Keratinocyte (primary cell): ENCODE measurements around the gene RETREG3. TPM values are rescaled to one million over a fixed set of nuclear protein-coding genes. Genes with fewer than 3 reads are reported as not detected.

Source experiments
- DNase-seq: peaks from one replicate; pipeline ENCODE4 v3.0.0-alpha.2; 2011; ENCODE audit warnings: low read depth, missing footprints, low spot score
- FAIRE-seq: peaks from 2 replicates; lab custom pipeline; 2011; peaks lifted over from hg19 to GRCh38; lab: Jason Lieb, UNC
- H2AFZ ChIP-seq: 2 replicates; pipeline ENCODE4 v1.6.0; 2012; ENCODE audit warnings: low read length, control low read depth, inconsistent platforms; ENCODE audit not compliant: control insufficient read depth
- H3K27ac ChIP-seq: 2 replicates; pipeline ENCODE4 v1.5.1; 2011; ENCODE audit warnings: low read length; ENCODE audit not compliant: control insufficient read depth, insufficient read depth
- H3K27me3 ChIP-seq: 3 replicates; pipeline ENCODE4 v1.6.0; 2011; ENCODE audit warnings: low read length; ENCODE audit not compliant: control insufficient read depth, insufficient read depth; ENCODE audit errors: extremely low read depth
- H3K36me3 ChIP-seq, 2 experiments: 2 replicates in 1 of 2; 3 replicates in 1 of 2; pipeline ENCODE4 v1.5.1; 2011; ENCODE audit warnings: low read length in 2 of 2, mild to moderate bottlenecking in 1 of 2; ENCODE audit not compliant: control insufficient read depth in 2 of 2, insufficient read depth in 2 of 2; ENCODE audit errors: extremely low read depth in 1 of 2
- H3K4me1 ChIP-seq: 3 replicates; pipeline ENCODE4 v1.5.1; 2011; ENCODE audit warnings: low read length; ENCODE audit not compliant: control insufficient read depth, insufficient read depth; ENCODE audit errors: extremely low read depth
- H3K4me2 ChIP-seq: 3 replicates; pipeline ENCODE4 v1.6.0; 2011; ENCODE audit warnings: low read depth, low read length; ENCODE audit not compliant: control insufficient read depth, insufficient read depth; ENCODE audit errors: extremely low read depth
- H3K4me3 ChIP-seq, 3 experiments: fragments of 200-600 bp in 1 of 3; sonication (generic) in 1 of 3; 2 replicates in 2 of 3; 3 replicates in 1 of 3; pipeline ENCODE4 v1.5.1; 2011 to 2016; ENCODE audit warnings: low read length in 3 of 3, mild to moderate bottlenecking in 3 of 3, control low read depth in 2 of 3, inconsistent platforms in 1 of 3, low read depth in 1 of 3, mixed read lengths in 1 of 3, mixed run types in 1 of 3, moderate library complexity in 1 of 3; ENCODE audit not compliant: control insufficient read depth in 2 of 3, insufficient read depth in 2 of 3; ENCODE audit errors: extremely low read depth in 1 of 3
- H3K79me2 ChIP-seq: 2 replicates; pipeline ENCODE4 v1.6.0; 2012; ENCODE audit warnings: low read length; ENCODE audit not compliant: control insufficient read depth, insufficient read depth
- H3K9ac ChIP-seq: 3 replicates; pipeline ENCODE4 v1.6.0; 2011; ENCODE audit warnings: low read length; ENCODE audit not compliant: control insufficient read depth, insufficient read depth; ENCODE audit errors: extremely low read depth
- H3K9me1 ChIP-seq: 3 replicates; pipeline ENCODE4 v1.6.0; 2011; ENCODE audit warnings: low read length; ENCODE audit not compliant: control insufficient read depth, insufficient read depth; ENCODE audit errors: extremely low read depth
- H3K9me3 ChIP-seq: 2 replicates; pipeline ENCODE4 v1.5.1; 2012; ENCODE audit warnings: low read depth, low read length; ENCODE audit not compliant: control insufficient read depth
- H4K20me1 ChIP-seq: 3 replicates; pipeline ENCODE4 v1.6.0; 2011; ENCODE audit warnings: low read length; ENCODE audit not compliant: control insufficient read depth, insufficient read depth; ENCODE audit errors: extremely low read depth
- CTCF ChIP-seq, 3 experiments: IDR thresholded peaks in 1 of 3; conservative IDR thresholded peaks in 1 of 3; optimal IDR thresholded peaks in 1 of 3; 2 replicates in 2 of 3; 3 replicates in 1 of 3; pipeline versions ENCODE3 to v1.5.1; 2011; ENCODE audit warnings: low read length in 3 of 3, mild to moderate bottlenecking in 3 of 3, moderate library complexity in 2 of 3, control low read depth in 1 of 3, inconsistent platforms in 1 of 3; ENCODE audit not compliant: insufficient read depth in 2 of 3; ENCODE audit errors: extremely low read depth in 1 of 3
- EZH2 ChIP-seq: IDR thresholded peaks from one replicate; pipeline ENCODE4 v1.6.1; 2012; ENCODE audit warnings: inconsistent platforms, mild to moderate bottlenecking, low read length, moderate library complexity
- dilution Hi-C: fragments of 300-500 bp; cut with MboI; formaldehyde crosslinking; loops from one replicate; pipeline ENCODE4 v1.7.0; 2020; ENCODE audit warnings: low sequenced_read_pairs; ENCODE audit not compliant: extremely low pct_ligation_motif_present
- polyA plus RNA-seq, 5 experiments: library from polyadenylated mRNA; depleted of rRNA in 3 of 5; stranded (reverse) in 3 of 5; stranded (forward) in 1 of 5; unstranded in 1 of 5; fragments of >200 nt; gene quantifications; 1 replicate in 1 of 5; 2 replicates in 3 of 5; 3 replicates in 1 of 5; pipeline versions ENCODE4 v1.2.1 to v1.2.3, GENCODE V29; 2011 to 2012; ENCODE audit warnings: missing spikeins in 2 of 5, low read depth in 1 of 5, low replicate concordance in 1 of 5

Gene RETREG3
- polyA plus RNA-seq, 1 donor (not counting 4 experiments of a cell fraction or from before 2014, with no cell fraction given): 25.2 TPM

- Histone ChIP-seq H3K27me3 (no peaks in the 10 kb centered on the region), H3K27ac (peak overlapping the region; percentile 71), H3K9me3 (no peaks in the 10 kb centered on the region), H3K4me1 (peaks cover 18% of the 10 kb centered on the region), H4K20me1 (no peaks in the 10 kb centered on the region), H2AFZ (peak overlapping the region; percentile 63), H3K9me1 (no peaks in the 10 kb centered on the region), H3K4me3 (peak overlapping the region; percentile 76 to 98 (median 92)), H3K36me3 (peaks cover 30 to 35% of the 10 kb centered on the region in 2 experiments), H3K4me2 (peak overlapping the region; percentile 88), H3K79me2 (peaks cover 30% of the 10 kb centered on the region), H3K9ac (peak overlapping the region; percentile 92)
- DNase-seq: no peak
- FAIRE-seq: no peak
- dilution Hi-C loops: no loop called here
- TF ChIP-seq CTCF (optimal IDR thresholded peaks at IDR 0.05 in 1 of 3, IDR thresholded peaks at IDR 0.05 in 1 of 3, conservative IDR thresholded peaks at IDR 0.05 in 1 of 3; ENCODE audit: extremely low read depth in 1 of 3, insufficient read depth in 2 of 3, low read length in 3 of 3): no peak
Measured at GRCh38 chr17:42577140-42577531, 32.0 kb downstream of the RETREG3 start.

GRCh38 chr17:42574463-42574862 lies 34.7 kb downstream of the RETREG3 start:
- Histone ChIP-seq H3K27ac (no peak overlapping the region), H3K4me2 (no peak overlapping the region), H3K9me1 (no peaks in the 10 kb centered on the region), H4K20me1 (no peaks in the 10 kb centered on the region), H3K27me3 (no peaks in the 10 kb centered on the region), H3K4me3 (no peak overlapping the region), H3K36me3 (peaks cover 31 to 34% of the 10 kb centered on the region in 2 experiments), H3K4me1 (peaks cover 18% of the 10 kb centered on the region), H2AFZ (no peak overlapping the region), H3K9me3 (no peaks in the 10 kb centered on the region), H3K79me2 (peaks cover 40% of the 10 kb centered on the region), H3K9ac (no peak overlapping the region)
- FAIRE-seq (no peak), DNase-seq (no peak)
- TF ChIP-seq EZH2: no peak
- no peak for TF ChIP-seq CTCF (optimal IDR thresholded peaks at IDR 0.05 in 1 of 3, IDR thresholded peaks at IDR 0.05 in 1 of 3, conservative IDR thresholded peaks at IDR 0.05 in 1 of 3; ENCODE audit: extremely low read depth in 1 of 3, insufficient read depth in 2 of 3, low read length in 3 of 3)
- dilution Hi-C loops: no loop called here
